Activated CD8-positive, alpha-beta memory T cell treated with anti-CD3 and anti-CD28 coated beads, Interleukin-2, amount 50 U/mL, for 1 hour (primary cell): ENCODE results near the gene MTG2.

Experiments used
- DNase-seq: peaks from one replicate; pipeline ENCODE4 v3.0.0-alpha.2; 2020; ENCODE audit errors: extremely low read depth

MTG2 gene

GRCh38 chr20:62232770-62233645 is 50.2 kb downstream of the MTG2 start:
- DNase-seq, result no peak

- no peak for DNase-seq
These were observed 50.9 kb downstream of the MTG2 start for GRCh38 chr20:62233684-62234083.

DNA sequence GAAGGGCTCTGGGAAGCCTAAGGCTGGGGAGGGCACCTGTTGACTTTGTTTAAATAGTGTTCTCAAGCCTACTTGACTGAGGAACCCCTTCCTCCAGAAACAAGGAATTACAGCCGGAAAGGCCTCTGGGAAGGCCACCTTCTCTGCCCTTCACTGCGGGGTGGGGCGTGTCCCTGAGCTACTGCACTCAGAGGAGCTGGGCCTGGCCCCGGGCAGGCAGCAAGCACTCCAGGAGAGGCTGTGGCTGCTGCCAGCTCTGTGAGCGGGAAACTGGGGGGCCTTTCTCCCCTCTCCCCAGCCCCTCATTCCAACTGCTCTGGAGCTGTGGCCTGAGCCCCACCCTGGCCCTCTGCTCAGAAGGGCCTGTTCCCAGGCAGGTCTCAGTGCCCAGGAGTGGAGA is 51.5 kb downstream of the MTG2 start:
- no peak for DNase-seq

- DNase-seq, result no peak
These were observed 52.4 kb downstream of the MTG2 start for GRCh38 chr20:62235001-62235776.

GRCh38 chr20:62235777-62236157 is 52.9 kb downstream of the MTG2 start:
- no peak for DNase-seq

- DNase-seq, result no peak
These were observed 53.4 kb downstream of the MTG2 start for GRCh38 chr20:62236200-62236599.

DNA sequence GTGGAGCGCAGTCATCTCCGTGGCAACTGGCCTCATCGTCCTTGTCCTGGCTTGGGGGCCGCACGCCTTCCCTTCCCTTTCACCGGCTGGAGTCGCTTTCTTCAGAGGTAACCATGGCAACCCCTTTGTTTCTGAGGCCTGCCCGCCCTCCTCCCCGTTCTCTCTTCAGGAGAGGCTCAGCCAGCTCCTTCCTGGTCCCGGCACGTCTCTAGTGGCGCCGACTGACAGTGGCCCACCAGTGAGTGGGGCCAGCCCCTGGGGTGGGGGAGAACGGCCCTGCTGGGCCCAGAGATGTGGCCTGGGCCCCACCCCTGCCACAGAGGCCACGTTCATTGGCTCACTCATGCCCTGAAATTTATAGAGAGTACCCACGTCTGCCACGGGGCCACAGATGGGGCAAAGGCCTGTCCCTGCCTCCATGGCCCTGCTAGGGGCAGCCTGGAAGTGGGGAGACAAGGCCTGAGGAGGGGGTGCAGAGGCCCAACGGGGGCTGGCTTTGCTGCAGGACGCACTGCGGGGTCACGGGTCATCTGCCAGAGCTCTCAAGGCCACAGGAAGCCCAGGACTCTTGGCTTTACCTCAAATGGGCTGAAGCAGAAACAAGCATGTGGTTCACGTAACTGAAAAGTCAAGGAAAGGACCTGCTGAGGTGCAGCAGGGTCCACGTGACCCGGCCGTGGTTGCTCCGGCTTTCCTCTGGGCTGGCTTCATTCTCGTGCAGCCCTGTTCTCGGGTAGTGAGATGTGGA is 54.1 kb downstream of the MTG2 start:
- no peak for DNase-seq

- DNase-seq, result no peak
These were observed 54.6 kb downstream of the MTG2 start for GRCh38 chr20:62237514-62237800.

DNA sequence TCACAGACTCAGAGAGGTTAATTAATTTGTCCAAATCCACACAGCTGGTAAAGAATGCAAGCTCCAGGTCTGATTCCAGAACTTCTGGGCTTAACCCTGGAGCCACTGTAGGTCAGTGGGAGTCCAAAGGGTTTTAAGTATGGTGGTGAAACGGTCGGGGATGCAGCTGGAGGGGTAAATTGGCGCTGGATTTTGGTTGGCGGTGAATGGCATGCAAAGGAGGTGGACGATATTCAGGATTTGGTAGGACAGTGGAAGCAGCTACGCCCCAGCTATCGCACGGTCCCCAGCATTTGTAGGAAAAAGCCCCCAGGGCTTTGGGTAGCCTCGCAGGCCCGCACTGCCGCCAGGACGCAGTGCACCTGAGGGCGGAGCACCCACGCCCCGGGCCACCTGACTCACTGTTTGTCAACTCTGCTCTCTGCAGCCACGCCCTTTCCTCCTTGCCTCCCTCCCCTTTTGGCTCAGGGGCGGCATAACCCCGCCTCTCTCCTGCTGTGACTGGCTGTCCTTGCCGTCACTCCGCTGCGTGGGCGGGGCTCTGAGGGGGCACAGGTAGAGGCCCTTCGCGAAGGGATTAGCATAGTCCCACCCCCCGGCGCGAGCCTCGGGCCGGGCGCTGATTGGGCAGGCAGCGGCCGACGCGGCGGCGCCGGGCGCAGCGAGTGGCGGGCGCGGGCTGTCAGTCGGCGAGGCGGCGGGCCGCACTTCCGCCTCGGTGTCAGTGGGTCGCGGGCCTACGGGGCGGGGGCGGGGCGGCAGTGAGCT is 55.2 kb downstream of the MTG2 start, which contains the start of gene OSBPL2:
TSS of gene OSBPL2 (plus strand) at position 721 of the 768 bp plus-strand sequence. CDS start 17,664 bp downstream, outside the sequence.
- peak; percentile 99 for DNase-seq

- no peak for DNase-seq
These were observed 55.9 kb downstream of the MTG2 start for GRCh38 chr20:62238569-62239277.

GRCh38 chr20:62239278-62239879 is 56.6 kb downstream of the MTG2 start:
- no peak for DNase-seq

GRCh38 chr20:62240020-62240685 is 57.3 kb downstream of the MTG2 start:
- no peak for DNase-seq

GRCh38 chr20:62241506-62241905 is 58.7 kb downstream of the MTG2 start:
- no peak for DNase-seq

DNA sequence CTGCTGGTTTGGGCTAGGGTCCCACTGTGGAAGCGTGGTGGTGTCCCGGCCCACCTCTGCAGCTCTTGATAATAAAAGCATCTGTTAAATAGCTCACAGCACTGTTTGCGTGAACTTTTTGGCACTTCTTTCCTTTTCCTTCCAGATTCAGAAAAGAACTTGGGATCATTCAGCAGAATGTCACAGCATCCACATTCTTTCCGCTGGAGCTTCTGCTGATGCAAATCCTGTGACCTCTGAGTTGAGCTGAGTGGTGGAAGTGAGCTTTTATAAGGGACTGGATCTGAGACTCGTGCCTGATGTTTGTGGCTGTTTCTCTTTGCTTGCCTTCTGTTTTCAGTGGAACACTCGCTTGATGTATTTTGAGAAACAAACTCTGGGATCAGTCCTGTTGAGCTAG is 59.3 kb downstream of the MTG2 start:
- DNase-seq, result no peak

DNA sequence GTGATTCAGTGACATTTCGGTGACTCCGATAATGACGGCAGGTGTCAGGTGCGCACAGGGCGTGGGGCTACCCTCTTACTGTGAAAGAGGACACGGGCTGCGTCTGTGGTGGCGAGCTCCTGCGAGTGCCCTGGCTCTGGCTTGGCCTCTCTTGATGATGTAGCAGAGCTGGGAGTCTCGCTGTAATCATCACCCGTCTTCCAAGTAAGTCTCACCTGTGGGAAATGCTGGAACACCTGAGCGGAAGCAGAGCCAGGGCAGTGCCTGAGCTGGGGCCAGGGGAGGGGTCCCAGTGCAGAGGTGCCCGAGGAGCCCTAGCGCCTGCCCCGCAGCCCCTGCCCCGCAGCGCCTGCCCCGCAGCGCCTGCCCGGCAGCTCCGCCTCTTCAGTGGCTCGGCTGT is 60.3 kb downstream of the MTG2 start:
- no peak for DNase-seq

GRCh38 chr20:62243906-62244515 is 61.2 kb downstream of the MTG2 start:
- no peak for DNase-seq

DNA sequence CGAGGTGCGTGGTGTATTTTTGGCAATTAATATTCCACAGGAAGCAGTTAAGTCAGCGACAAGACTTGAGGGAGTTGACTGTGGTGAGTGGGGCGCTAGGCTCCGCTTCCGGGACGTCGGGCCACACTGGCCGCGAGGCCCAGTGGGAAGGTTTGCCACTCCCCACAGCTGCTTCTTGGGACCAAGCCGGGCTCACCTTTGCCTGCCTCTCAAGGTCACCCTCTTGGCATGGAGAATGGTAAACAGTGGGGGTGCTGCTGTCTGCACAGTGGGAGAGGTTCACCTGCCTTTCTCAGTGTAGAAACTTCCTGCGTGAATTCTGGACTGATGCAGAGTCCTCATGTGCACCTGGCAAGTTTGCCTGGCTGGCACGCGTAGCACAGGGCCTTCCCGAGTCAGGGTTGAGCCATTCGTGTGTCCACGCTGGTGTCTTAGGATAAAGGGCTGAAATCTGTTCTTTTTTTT is 61.8 kb downstream of the MTG2 start:
- no peak for DNase-seq

- no peak for DNase-seq
These were observed 63.1 kb downstream of the MTG2 start for GRCh38 chr20:62245911-62246280.

- no peak for DNase-seq
These were observed 63.6 kb downstream of the MTG2 start for GRCh38 chr20:62246431-62246830.
